GM18907 (cell line): ENCODE measurements around the gene UBN2.
"Not testable (repeated sequence)": the region's sequence is repeated elsewhere in the genome, so short reads cannot be mapped to it uniquely, and the experiment has no call there.

Experiments used
- ATAC-seq: cut with Tn5 transposase; IDR thresholded peaks from one replicate; pipeline ENCODE4 v1.9.1; 2021; ENCODE audit warnings: mild to moderate bottlenecking, moderate library complexity; ENCODE audit not compliant: unreplicated experiment

Gene UBN2

DNA sequence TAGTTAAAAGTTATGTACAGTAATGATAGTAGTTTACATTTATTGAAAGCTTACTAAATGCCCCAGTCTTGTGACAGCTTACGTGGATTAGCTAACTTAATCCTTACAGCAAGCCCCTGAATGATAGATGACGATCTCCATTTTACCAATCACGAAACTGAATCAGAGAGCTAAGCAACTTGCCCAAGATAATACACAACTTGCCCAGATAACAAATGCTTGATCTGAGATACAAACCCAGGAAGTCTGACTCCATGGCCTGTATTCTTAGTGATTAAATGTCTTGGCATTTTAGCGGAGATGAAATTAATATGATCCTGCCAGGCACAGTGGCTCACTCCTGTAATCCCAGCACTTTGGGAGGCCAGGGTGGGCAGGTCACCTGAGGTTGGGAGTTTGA lies 63.2 kb downstream of the UBN2 start:
- ATAC-seq, result no peak

DNA sequence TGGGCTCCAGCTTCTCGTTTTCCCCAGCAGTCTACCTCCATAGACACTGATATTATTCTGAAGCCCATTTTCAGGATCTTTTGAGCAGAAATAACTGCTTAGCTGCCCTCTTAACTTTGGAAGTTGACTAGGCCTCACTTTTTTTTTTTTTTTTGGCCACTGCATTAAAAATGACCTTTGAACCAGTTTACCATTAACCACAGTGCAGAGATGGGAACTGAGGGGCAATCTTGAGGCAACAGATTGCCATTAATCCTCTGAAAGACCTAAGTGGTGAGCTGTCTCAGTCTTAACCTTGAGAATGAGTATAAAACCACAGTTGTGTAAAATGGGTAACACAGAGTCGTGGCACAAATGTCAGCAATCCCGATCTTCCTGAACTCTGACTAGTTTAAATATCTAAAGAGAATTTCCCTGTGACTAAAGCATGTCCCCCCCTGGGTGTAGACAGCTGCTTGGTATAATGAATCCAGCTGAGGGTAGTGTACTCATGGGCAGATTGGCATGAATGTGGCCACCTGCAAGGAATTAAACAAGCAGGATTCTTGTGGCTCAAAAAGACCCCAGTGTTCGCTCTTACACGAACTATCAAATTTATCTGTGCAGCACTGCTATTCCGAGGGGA lies 64.0 kb downstream of the UBN2 start:
- no peak for ATAC-seq

DNA sequence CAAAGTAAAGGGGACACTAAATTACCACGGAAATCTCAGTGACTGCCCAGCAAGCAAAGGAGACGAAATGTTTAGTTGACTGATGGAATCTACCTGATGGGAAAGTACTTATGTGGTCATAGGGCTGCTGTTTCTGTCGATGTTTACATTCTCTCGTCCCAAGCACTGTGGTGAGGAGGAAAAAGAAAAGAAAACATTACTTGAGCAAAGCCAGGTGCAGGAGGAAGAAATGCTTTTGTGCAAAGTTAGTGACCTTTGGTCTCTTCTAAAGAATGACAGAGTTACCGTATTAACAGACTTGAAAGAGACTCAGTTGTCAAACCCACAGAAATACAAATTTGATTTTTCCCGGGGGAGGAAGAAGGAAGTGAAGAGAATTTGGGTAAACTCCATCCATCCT lies 66.8 kb downstream of the UBN2 start:
- no peak for ATAC-seq

DNA sequence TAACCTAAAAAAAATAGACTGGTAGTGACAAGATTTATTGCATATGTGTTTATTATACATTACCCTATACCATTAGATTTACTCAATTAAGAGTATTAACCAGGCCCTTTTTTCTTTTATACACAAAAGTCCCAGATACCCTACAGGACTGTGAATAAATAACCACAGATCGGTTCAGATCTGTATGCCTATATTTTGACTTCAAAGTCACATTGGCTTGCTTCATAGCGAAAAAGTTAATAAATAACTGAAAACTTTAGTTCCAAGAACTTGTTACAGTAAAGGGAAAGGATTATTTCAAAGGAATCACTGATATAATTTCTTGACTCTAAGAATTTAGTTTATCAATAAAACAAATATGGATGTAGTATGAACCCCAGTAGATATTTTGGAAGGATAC lies 68.3 kb downstream of the UBN2 start:
- ATAC-seq, result no peak

DNA sequence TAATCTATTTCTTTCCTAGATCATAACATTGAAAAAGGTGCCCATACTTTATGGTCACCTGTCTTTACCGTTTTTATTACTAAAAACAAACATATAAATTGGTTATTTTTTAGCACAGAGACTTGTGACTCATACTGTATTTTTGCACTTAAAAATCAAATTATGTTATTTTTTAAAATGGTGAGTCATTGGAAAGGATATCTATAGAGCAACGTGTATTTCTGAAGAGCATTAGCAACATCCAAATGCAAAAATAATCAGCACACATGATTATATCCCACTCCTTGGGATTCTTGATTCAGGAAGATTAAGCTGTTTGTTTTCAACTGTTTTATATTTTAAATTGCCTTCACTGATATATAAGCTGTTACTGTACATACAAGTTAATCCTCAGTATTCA lies 69.4 kb downstream of the UBN2 start:
- no peak for ATAC-seq

DNA sequence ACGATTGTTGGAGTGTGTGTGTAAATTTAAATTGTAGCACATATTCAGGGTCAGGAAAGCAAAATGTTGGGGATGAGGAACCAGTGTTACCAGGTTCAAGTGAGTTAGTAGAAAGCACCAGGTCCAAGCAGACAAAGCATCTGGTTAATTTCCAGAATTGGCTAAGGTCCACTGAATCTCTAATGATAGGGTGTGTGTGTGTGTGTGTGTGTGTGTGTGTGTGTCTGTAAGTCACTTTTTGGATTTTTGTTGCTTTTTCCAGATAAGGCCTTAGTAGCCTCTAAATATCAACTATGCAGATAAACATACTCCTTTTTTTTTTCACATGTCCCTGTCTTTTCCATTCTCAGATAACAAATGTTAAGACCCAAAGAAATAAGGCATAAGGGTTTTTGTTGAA lies 73.5 kb downstream of the UBN2 start:
- ATAC-seq, result no peak

DNA sequence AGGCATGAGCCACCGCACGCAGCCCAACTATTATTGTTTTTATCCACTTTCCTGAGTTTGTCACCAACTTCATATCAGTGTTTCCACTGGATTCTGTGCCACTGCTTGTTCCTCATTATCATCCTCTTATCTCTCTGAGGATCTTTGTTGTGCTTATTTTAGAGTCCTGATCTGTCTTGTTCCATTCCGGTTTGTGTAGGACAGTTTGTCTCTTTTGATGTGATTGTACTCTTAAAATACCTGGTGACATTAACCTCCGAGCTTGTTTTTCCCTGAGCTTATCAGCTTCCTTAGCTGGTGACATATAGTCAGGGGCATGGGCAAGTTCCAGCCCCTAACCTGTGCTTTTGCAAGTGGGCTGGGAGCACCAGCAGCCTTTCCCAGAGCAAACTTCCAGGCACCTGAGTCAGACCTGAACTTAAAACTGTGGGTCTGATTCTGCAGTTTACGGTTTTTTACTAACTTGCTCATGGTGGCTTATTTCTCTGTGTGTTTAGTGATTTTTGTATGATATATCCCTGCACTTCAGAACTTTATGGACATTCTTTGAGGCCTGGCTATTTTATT lies 87.0 kb downstream of the UBN2 start:
- no peak for ATAC-seq

DNA sequence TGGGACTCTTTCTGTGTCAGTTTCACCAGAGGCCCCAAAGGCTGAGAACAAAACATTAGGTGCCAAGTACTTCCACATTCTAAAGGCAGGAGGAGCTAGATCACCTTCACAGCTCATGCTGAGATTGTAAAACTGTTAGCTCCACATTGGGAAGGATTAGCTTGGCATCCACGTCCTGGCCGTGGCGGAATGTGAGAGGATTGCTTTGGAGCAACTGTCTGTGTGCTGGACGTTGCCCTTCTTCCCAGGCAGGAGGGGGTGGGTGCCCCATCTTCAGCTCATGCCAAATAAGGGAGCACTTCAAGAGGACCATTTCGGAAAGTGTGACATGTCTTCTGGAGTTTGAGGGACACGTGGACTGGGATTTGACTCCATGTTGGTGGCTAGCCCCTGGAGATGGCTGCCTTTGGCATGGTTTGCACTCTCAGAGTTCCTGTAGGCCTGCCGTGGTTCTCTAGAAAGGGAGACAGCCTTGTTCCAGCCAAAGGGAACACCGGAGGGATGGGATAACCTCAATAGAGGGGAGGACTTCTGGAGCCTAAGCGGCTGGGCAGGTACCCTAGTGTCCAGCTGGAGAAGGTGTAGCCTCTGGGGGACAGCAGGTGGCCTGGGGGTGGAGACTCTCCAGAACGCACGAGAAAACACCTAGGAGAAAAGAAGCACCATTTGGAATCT lies 90.2 kb downstream of the UBN2 start:
- ATAC-seq, result no peak

DNA sequence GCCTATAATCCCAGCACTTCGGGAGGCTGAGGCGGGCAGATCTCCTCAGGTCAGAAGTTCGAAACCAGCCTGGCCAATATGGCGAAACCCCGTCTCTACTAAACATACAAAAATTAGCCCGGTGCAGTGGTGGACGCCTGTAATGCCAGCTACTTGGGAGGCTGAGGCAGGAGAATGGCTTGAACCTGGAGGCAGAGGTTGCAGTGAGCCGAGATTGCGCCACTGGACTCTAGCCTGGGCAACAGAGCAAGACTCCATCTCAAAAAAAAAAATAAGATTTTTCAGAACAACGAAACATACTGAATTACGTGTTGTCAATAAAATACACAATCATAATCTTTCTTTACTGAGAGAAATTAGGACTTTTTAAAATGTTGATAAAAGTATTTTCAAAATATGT lies 93.7 kb downstream of the UBN2 start:
- ATAC-seq, result not testable (repeated sequence)

DNA sequence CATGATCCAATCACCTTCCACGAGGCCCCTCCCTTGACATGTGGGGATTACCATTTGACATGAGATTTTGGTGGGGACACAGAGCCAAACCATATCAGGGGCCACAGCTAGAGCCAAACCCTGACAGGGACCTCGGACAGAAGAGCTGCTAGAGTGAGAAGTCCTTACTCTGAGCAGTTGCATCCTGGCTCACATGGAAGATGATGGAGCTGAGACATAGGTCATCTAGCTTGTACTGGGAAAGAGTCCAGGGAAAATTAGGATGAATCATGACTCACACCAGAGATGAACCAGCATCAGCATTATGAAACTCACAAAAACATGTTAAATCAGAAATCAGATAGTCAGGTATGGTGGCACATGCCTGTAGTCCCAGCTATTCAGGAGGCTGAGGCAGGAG lies 97.3 kb downstream of the UBN2 start:
- ATAC-seq, result no peak

DNA sequence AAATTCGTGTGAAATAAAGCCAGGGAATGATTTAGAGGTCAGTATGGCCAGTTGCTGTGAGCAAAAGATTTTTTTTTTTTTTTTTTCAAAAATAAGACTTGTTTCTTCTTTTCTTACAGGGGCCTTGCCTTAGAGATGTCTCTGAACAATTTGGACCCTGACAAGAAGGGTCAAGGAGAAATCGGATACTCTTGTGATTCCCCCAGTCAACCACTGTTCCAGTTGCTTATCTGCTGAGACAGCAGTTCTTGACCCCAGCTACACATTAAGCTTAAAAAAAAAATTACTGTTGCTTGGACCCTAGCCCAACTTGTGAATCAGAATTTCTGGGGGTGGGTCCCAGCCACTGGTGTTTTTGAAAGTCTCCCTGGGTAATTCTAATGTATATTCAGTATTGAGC lies 98.1 kb downstream of the UBN2 start:
- no peak for ATAC-seq

DNA sequence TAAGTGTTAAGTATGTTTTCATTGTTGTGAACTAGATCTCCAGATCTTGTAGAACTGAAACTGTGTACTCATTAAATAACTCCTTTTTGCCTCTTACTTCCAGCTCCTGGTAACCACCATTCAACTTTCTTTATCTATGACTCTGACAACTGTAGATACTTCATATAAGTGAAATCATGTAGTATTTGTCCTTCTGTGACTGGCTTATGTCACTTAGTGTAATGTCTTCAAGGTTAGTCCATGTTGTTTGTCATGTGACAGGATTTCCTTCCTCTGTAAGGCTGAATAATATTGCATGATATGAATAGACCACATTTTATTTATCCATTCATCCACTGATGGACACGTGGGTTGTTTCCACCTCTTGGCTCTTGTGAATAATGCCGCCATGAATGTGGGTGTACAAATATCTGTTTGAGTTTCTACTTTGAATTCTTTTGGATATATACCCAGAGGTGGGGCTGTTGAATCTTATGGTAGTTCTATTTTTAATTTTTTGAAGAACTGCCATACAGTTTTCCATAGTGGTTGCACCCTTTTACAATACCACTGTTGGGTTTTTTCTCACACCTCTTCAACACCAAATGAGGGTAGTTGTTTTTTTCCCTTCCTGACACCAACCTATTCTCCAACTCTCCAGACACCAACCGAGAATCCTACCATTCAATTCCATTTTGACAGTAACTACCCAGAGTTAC lies 99.4 kb downstream of the UBN2 start:
- no peak for ATAC-seq

DNA sequence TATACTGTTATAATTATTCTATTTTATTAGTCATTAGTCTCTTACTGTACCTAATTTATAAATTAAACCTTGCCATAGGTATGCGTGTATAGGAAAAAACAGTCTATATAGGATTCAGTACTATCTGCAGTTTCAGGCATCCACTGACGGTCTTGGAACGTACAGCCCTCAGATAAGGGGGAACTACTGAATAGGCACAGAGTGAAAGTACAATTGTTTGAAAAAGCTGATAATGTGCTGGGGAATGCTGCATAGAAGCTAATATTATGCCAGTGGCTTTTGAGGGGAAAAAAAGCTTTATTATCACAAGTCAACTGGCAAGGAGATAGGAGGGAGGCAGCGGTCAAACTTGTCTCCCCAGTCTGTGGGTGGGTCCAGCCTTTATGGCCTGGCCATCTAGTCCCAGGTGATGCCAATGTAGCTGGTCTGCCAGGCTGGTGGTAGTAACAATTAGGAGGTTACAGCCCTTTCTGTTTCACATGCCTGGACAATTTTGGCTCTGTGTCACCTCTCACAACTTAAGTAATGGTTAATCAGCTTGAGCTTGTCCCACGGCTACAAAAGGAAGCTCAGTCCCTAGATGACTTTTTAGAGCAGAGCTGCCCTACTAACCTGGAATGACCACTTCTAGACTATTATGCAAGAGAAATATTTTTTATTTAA lies 101.8 kb downstream of the UBN2 start:
- ATAC-seq, result no peak

DNA sequence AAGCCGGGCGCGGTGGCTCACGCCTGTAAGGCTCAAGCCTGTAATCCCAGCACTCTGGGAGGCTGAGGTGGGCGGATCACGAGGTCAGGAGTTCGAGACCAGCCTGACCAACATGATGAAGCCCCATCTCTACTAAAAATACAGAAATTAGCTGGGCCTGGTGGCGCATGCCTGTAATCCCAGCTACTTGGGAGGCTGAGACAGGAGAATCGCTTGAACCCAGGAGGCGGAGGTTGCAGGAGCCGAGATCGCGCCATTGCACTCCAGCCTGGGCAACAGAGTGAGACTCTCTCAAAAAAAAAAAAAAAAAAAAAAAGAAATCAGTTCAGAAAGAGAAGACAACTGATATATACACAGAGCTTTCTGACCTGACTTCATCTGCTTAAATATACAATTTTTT lies 102.4 kb downstream of the UBN2 start:
- ATAC-seq, result not testable (repeated sequence)

DNA sequence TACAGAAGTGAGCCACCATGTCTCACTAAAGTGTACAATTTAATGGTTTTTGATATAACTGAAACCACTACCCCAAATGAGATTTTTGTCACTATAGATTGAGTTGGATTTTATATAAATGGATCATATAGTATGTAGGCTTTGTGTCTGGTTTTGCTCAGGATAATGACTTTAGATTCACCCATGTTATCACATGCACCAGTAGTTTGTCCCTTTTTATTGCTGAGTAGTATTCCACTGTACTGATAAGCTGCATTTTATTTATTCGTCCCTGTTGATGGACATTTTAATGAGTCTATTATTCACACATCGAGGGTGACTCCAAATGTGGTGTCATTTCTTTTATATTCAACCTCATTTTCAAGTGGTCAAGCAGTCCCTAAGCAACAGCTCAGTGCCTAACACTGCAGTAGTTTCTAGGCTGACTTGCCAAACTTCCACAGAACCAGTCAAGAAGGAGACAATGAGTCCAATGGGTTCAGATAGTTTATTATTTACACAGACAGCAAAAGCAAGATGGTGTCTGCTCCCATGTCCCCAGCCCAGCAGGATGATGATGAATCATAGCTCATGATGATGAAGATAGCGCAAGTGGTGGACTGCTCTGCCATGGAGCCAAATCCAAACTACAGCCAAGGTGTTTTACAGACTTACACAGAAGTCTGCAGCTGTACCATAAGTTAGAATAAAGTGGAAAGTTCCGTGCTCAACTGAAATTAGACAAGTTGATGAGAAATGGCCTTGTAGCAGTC lies 103.5 kb downstream of the UBN2 start:
- no peak for ATAC-seq

DNA sequence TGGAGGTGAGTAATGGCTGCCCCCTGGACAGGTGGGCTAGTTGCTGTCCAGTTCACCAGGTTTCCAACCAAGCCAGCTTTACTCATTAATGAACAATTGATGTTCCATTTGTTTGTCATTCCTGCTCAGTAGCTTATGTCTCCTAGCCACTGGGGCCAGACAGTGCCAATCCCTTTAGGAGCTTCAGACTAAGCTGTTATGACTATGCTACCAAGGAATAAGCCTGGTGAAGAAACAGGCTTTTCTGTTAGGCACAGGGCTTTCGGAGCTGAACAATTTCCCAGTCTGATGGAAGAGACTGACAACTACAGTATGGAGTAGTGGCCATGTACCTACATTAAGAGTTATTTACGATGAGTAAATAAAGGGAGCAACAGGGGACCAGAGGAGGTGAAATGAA lies 108.0 kb downstream of the UBN2 start:
- ATAC-seq, result no peak

DNA sequence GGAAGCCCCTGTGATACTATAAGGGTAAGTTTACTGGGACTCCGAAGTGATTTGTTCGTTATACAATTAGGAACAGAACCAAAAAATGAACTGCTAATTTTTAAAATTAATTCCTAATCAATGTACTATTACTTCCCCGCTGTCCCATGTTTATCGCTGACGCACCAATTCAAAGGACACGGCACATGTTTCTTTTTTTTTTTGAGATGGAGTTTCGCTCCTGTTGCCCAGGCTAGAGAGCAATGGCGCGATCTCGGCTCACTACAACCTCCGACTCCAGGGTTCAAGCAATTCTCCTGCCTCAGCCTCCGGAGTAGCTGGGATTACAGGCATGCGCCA lies 108.6 kb downstream of the UBN2 start:
- no peak for ATAC-seq

DNA sequence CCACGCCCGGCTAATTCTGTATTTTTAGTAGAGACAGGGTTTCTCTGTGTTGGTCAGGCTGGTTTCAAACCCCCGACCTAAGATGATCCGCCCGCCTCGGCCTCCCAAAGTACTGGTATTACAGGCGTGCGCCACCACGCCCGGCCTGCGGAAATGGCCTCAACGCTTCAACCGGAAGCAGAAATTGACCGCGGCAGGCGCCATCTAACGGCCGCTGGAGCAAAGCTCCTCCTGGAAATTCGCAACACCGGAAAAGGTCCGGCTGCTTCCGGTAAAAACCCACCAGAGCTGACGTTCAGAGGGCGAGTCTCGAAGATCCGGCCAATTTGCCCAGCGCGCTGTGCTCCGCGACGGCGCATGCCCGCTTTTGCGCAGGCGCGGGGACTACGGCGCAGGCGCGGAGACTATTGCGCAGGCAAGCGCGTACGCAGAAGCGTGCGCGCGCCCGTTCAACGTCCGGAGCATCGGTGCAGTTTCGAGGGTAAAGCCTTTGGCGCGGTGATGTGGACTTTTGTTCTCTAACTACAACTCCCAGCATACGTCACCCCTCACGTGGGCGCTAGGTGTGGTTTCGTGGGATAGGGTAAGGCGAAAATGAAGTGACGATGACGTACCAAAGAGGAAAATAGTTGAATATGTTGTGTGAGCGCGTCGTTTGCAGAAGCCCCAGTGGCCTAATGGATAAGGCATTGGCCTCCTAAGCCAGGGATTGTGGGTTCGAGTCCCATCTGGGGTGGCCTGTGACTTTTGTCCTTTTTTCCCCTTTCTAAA lies 109.2 kb downstream of the UBN2 start:
- peak; percentile 86 for ATAC-seq

DNA sequence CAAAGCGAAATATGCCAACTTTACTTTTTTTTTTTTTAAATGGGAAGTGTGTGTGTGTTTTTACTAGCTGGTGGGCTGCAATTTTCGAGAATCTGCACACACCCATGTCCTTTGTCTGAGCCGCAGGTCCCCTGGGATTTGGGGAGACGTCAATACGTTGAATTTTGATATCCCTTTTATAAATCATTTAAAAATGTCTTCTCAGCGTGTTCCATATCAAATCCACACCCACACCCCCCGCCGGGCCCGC lies 109.7 kb downstream of the UBN2 start:
- ATAC-seq, result no peak

DNA sequence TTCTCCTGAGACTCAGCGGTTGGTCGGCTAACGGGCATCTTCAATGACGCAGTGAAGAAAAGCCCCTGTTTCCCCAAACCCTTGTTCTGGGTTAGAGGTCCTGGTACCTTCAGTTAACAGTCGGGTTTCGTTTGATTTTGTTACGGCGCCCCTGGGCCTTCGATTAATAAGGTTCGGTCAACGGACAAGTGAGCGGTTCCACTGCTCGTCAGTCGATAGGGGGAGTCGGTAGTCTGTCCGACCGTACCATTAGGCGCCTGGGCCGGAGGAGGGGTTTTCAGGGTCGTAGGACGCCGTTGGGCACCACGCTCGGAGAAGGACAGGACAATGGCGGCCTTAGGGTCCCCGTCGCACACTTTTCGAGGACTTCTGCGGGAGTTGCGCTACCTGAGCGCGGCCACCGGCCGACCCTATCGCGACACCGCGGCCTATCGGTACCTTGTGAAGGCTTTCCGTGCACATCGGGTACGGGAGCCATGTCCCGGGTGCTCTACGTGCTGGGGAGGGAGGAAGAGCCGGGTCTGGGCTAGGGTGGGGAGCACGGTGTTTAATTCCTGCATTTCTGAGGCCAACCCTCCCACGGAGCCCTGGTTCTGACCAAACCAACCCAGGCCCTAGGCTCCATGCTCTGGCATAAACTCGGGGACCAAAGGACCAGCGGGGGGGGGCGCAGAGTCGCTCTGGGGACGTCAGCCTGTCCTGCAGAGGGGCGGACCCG lies 110.2 kb downstream of the UBN2 start, which contains the start of gene FMC1:
Gene FMC1, plus strand, starts transcription at position 280 of the 718 bp plus-strand sequence. Its CDS starts 48 bp downstream, at position 328.
- ATAC-seq, result peak; percentile 61
